HCT116 (cell line): Measurements from ENCODE around the gene ZC3HAV1. TPM values are rescaled to one million over a fixed set of nuclear protein-coding genes. Genes with fewer than 3 reads are reported as not detected.

Experiments
- ATAC-seq: fragments of 200-7000 bp; cut with Tn5 transposase; 2 replicates; pipeline ENCODE4 v1.9.1; 2020; ENCODE audit warnings: mild to moderate bottlenecking, moderate library complexity
- BruUV-seq: library from RNA; stranded (reverse); fragments of 400-500 nt; replicated peaks from 2 replicates; lab custom pipeline; 2021; lab: Mats Ljungman, UMichigan
- CTCF ChIA-PET: fragments of 300-600 bp; sonication (Branson Sonifier 250); formaldehyde crosslinking; loops from one replicate; lab custom pipeline; 2021; ENCODE audit warnings: antibody characterized with exemption; lab: Charles Lee
- POLR2A ChIA-PET: fragments of 300-600, 350-600 bp; sonication (Branson Sonifier 250); formaldehyde crosslinking; loops from one replicate; lab custom pipeline; 2021; ENCODE audit warnings: antibody characterized with exemption; lab: Charles Lee
- RAD21 ChIA-PET, 2 experiments: fragments of 300-600 bp; sonication (Branson Sonifier 250); formaldehyde crosslinking; loops; one replicate each; lab custom pipeline; 2023; ENCODE audit warnings: low total read pairs in 2 of 2; ENCODE audit not compliant: uncharacterized antibody in 2 of 2, unreplicated experiment in 2 of 2, low non-redundant PET in 1 of 2; lab: Charles Lee
- DNase-seq: peaks from one replicate; pipeline ENCODE4 v3.0.0-alpha.2; 2010; ENCODE audit warnings: low read depth, low spot score
- H2AFZ ChIP-seq: fragments of 200-600 bp; shearing (Covaris generic), sonication (generic); 2 replicates; pipeline ENCODE4 v1.6.1; 2017; ENCODE audit warnings: low read depth, mixed run types, mixed read lengths, antibody characterized with exemption, low read length; ENCODE audit not compliant: poor library complexity, severe bottlenecking
- H3K27ac ChIP-seq: 2 replicates; pipeline ENCODE4 v1.5.1; 2012; ENCODE audit warnings: low read depth, low read length
- H3K27me3 ChIP-seq: fragments of 200-600 bp; sonication (generic); 2 replicates; pipeline ENCODE4 v1.6.1; 2016; ENCODE audit warnings: mixed run types, low read length, mixed read lengths; ENCODE audit not compliant: insufficient read depth
- H3K36me3 ChIP-seq, 2 experiments: fragments of 200-500 bp in 1 of 2; fragments of 200-600 bp in 1 of 2; sonication (Bioruptor generic) in 1 of 2; sonication (generic) in 1 of 2; 2 replicates each; pipeline versions ENCODE4 v1.5.1 to v1.6.1; 2014 to 2016; ENCODE audit warnings: low read length in 2 of 2, inconsistent platforms in 1 of 2, mixed read lengths in 1 of 2, mixed run types in 1 of 2; ENCODE audit not compliant: insufficient read depth in 2 of 2, control insufficient read depth in 1 of 2
- H3K4me1 ChIP-seq, 2 experiments: fragments of 200-600 bp in 1 of 2; sonication (generic) in 1 of 2; 2 replicates each; pipeline versions ENCODE4 v1.5.1 to v1.6.1; 2012 to 2017; ENCODE audit warnings: low read length in 2 of 2, inconsistent platforms in 1 of 2, mild to moderate bottlenecking in 1 of 2, mixed read lengths in 1 of 2, mixed run types in 1 of 2, moderate library complexity in 1 of 2; ENCODE audit not compliant: insufficient read depth in 2 of 2, control insufficient read depth in 1 of 2
- H3K4me2 ChIP-seq: fragments of 200-600 bp; sonication (generic); 2 replicates; pipeline ENCODE4 v1.6.1; 2017; ENCODE audit warnings: mixed run types, low read length, mixed read lengths
- H3K4me3 ChIP-seq, 2 experiments: fragments of 200-600 bp in 1 of 2; sonication (generic) in 1 of 2; replicated peaks in 1 of 2; 2 replicates each; pipeline ENCODE4 v1.5.1; 2011 to 2016; ENCODE audit warnings: low read length in 2 of 2, control low read depth in 1 of 2, low read depth in 1 of 2, mild to moderate bottlenecking in 1 of 2, mixed read lengths in 1 of 2, mixed run types in 1 of 2
- H3K79me2 ChIP-seq: fragments of 200-600 bp; sonication (generic); 2 replicates; pipeline ENCODE4 v1.6.1; 2017; ENCODE audit warnings: mild to moderate bottlenecking, mixed run types, low read length, moderate library complexity, mixed read lengths; ENCODE audit not compliant: insufficient read depth
- H3K9ac ChIP-seq: fragments of 200-600 bp; sonication (generic); 2 replicates; pipeline ENCODE4 v1.6.1; 2016; ENCODE audit warnings: low read length, mixed read lengths
- H3K9me2 ChIP-seq: fragments of 200-600 bp; sonication (generic), shearing (Covaris generic); 2 replicates; pipeline ENCODE4 v1.6.1; 2017; ENCODE audit warnings: mixed run types, mild to moderate bottlenecking, moderate library complexity; ENCODE audit not compliant: insufficient read depth
- H3K9me3 ChIP-seq, 2 experiments: fragments of 200-500 bp in 1 of 2; fragments of 200-600 bp in 1 of 2; sonication (Bioruptor generic) in 1 of 2; sonication (generic) in 1 of 2; 2 replicates each; pipeline ENCODE4 v1.6.1; 2014 to 2017; ENCODE audit warnings: low read length in 2 of 2, mixed read lengths in 2 of 2, inconsistent platforms in 1 of 2, low read depth in 1 of 2, mild to moderate bottlenecking in 1 of 2, mixed run types in 1 of 2, moderate library complexity in 1 of 2; ENCODE audit not compliant: control insufficient read depth in 1 of 2, insufficient read depth in 1 of 2
- H4K20me1 ChIP-seq: fragments of 200-600 bp; sonication (generic), shearing (Covaris generic); 2 replicates; pipeline ENCODE4 v1.6.1; 2017; ENCODE audit warnings: mixed run types, mild to moderate bottlenecking, moderate library complexity; ENCODE audit not compliant: insufficient read depth
- CBX3 ChIP-seq: IDR thresholded peaks from 2 replicates; pipeline ENCODE4 v1.6.1; 2012; ENCODE audit warnings: low read depth
- ELF1 ChIP-seq: IDR thresholded peaks from 2 replicates; pipeline ENCODE4 v1.6.1; 2012; ENCODE audit warnings: low read depth, borderline replicate concordance
- EZH2phosphoT487 ChIP-seq: fragments of 200-600 bp; IDR thresholded peaks from 2 replicates; pipeline ENCODE4 v1.6.1; 2018; ENCODE audit warnings: antibody characterized with exemption, borderline replicate concordance
- FOSL1 ChIP-seq: IDR thresholded peaks from 2 replicates; pipeline ENCODE4 v1.6.1; 2012; ENCODE audit warnings: low read depth
- POLR2A ChIP-seq: IDR thresholded peaks from 2 replicates; pipeline ENCODE4 v1.7.0; 2011; ENCODE audit warnings: borderline replicate concordance; ENCODE audit not compliant: insufficient read depth, insufficient read length; ENCODE audit errors: extremely low read depth
- RAD21 ChIP-seq: IDR thresholded peaks from 2 replicates; pipeline ENCODE4 v1.6.1; 2012; ENCODE audit warnings: low read depth, mild to moderate bottlenecking
- SIN3A ChIP-seq: IDR thresholded peaks from 2 replicates; pipeline ENCODE4 v1.6.1; 2012; ENCODE audit warnings: low read depth
- SRF ChIP-seq: IDR thresholded peaks from 2 replicates; pipeline ENCODE4 v1.6.1; 2012; ENCODE audit warnings: low read depth
- TCF7L2 ChIP-seq: IDR thresholded peaks from 2 replicates; pipeline ENCODE4 v1.7.0; 2011; ENCODE audit warnings: borderline replicate concordance, inconsistent platforms; ENCODE audit not compliant: insufficient read depth, insufficient read length; ENCODE audit errors: extremely low read depth
- ZFX ChIP-seq: fragments of 450-650 bp; IDR thresholded peaks from 2 replicates; pipeline ENCODE4 v1.6.1; 2017
- ZNF274 ChIP-seq: fragments of 200-500 bp; sonication (Bioruptor generic); IDR thresholded peaks from 2 replicates; pipeline ENCODE4 v1.6.1; 2014; ENCODE audit warnings: mild to moderate bottlenecking, low read depth, low read length, inconsistent platforms
- intact Hi-C: fragments of 100-400 bp; cut with micrococcal nuclease; formaldehyde crosslinking; loops from 2 replicates; pipeline ENCODE4 v1.10.0; 2022
- total RNA-seq: library from RNA; stranded (reverse); gene quantifications from one replicate; pipeline ENCODE4 v1.2.1, GENCODE V29; 2021; ENCODE audit not compliant: unreplicated experiment
- TF ChIP-seq, protein P1 (sequence below): IDR thresholded peaks from 2 replicates; pipeline ENCODE4 v1.6.1; 2012; ENCODE audit warnings: low read depth
- TF ChIP-seq, protein P2 (sequence below): IDR thresholded peaks from 2 replicates; pipeline ENCODE4 v1.6.1; 2011; ENCODE audit warnings: mild to moderate bottlenecking, low read length, moderate library complexity; ENCODE audit not compliant: insufficient replicate concordance; ENCODE audit errors: extremely low read depth
- TF ChIP-seq, protein P3 (sequence below), 3 experiments: fragments of 200-600 bp in 1 of 3; sonication (generic) in 1 of 3; IDR thresholded peaks in 2 of 3; conservative IDR thresholded peaks in 1 of 3; 2 replicates each; pipeline ENCODE4 v1.5.1; 2012 to 2017; ENCODE audit warnings: low read depth in 2 of 3, low read length in 2 of 3, antibody characterized with exemption in 1 of 3, borderline replicate concordance in 1 of 3, control low read depth in 1 of 3, mild to moderate bottlenecking in 1 of 3, mixed read lengths in 1 of 3, mixed run types in 1 of 3, moderate library complexity in 1 of 3; ENCODE audit not compliant: insufficient read depth in 1 of 3
- TF ChIP-seq, protein P4 (sequence below): IDR thresholded peaks from 2 replicates; pipeline ENCODE4 v1.6.1; 2012

ZC3HAV1 gene
- total RNA-seq, 1 experiment from 2014 or later = 23.7 TPM

DNA sequence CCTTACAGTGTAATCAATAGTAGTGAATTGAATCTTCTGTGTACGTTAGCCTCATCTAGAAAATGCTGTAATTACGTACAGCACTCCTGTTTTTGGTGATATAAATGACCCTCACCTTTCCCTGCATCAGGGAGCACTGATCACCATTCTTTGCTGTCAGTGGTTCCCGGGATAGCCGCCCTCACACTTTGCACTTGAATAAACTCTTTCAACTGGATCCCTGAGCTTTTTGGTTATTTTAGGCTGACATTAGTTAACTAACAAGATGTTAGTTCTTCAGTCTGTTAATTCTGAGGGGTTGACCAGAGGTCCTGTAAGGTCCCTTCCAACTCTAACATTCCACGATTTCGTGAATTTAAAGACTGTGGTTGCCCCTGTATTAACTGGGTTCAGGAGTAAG, 23.4 kb upstream of the ZC3HAV1 start (continued):
- TF ChIP-seq, protein P1, sequence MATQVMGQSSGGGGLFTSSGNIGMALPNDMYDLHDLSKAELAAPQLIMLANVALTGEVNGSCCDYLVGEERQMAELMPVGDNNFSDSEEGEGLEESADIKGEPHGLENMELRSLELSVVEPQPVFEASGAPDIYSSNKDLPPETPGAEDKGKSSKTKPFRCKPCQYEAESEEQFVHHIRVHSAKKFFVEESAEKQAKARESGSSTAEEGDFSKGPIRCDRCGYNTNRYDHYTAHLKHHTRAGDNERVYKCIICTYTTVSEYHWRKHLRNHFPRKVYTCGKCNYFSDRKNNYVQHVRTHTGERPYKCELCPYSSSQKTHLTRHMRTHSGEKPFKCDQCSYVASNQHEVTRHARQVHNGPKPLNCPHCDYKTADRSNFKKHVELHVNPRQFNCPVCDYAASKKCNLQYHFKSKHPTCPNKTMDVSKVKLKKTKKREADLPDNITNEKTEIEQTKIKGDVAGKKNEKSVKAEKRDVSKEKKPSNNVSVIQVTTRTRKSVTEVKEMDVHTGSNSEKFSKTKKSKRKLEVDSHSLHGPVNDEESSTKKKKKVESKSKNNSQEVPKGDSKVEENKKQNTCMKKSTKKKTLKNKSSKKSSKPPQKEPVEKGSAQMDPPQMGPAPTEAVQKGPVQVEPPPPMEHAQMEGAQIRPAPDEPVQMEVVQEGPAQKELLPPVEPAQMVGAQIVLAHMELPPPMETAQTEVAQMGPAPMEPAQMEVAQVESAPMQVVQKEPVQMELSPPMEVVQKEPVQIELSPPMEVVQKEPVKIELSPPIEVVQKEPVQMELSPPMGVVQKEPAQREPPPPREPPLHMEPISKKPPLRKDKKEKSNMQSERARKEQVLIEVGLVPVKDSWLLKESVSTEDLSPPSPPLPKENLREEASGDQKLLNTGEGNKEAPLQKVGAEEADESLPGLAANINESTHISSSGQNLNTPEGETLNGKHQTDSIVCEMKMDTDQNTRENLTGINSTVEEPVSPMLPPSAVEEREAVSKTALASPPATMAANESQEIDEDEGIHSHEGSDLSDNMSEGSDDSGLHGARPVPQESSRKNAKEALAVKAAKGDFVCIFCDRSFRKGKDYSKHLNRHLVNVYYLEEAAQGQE = no peak
- no peak for TF ChIP-seq ZNF274

DNA sequence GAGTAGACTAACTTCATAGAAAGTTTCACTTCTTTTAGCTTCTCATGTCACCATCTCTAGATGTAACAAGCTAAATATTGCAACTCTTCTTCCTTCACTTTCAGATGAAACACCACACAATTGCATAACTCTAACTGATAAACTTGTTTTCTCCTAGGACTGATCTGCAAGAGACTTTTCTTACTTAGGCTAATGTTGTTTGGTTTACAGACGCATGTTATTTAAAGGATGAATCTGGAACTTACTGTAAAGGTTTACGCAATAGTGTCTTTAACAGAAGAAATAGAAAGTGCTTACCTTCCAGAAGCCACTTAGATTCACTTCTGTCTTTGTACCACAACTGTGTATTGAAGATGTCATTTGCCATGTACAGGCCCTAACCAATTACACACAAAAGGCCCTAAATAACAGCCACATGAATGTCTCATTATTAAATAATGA, 22.1 kb upstream of the ZC3HAV1 start:
- Histone ChIP-seq H3K9me3 (no peaks in the 10 kb centered on the region), H3K4me1 (peaks cover 4 to 18% of the 10 kb centered on the region in 2 experiments), H2AFZ (peak overlapping the region; percentile 55), H3K27me3 (no peaks in the 10 kb centered on the region), H3K4me3 (no peak overlapping the region), H3K36me3 (no peaks in the 10 kb centered on the region), H3K9me2 (no peaks in the 10 kb centered on the region), H4K20me1 (no peaks in the 10 kb centered on the region), H3K4me2 (no peak overlapping the region), H3K27ac (no peak overlapping the region), H3K9ac (no peak overlapping the region), H3K79me2 (no peaks in the 10 kb centered on the region)
- ChIA-PET CTCF (no interaction called here), POLR2A (no interaction called here), RAD21 (no interaction called here)
- no peak for ATAC-seq
- intact Hi-C loops = loop anchor here (2.0 kb wide), 1 partner anchor 13 kb away; no protein-coding TSS in a partner anchor
- DNase-seq = no peak
- no TSS peak for BruUV-seq
- TF ChIP-seq, protein P2, sequence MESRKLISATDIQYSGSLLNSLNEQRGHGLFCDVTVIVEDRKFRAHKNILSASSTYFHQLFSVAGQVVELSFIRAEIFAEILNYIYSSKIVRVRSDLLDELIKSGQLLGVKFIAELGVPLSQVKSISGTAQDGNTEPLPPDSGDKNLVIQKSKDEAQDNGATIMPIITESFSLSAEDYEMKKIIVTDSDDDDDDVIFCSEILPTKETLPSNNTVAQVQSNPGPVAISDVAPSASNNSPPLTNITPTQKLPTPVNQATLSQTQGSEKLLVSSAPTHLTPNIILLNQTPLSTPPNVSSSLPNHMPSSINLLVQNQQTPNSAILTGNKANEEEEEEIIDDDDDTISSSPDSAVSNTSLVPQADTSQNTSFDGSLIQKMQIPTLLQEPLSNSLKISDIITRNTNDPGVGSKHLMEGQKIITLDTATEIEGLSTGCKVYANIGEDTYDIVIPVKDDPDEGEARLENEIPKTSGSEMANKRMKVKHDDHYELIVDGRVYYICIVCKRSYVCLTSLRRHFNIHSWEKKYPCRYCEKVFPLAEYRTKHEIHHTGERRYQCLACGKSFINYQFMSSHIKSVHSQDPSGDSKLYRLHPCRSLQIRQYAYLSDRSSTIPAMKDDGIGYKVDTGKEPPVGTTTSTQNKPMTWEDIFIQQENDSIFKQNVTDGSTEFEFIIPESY = no peak
- TF ChIP-seq POLR2A (no peak), RAD21 (no peak), EZH2phosphoT487 (no peak), TCF7L2 (no peak), SIN3A (no peak), ZNF274 (no peak), FOSL1 (no peak), CBX3 (no peak), SRF (no peak), ELF1 (no peak), ZFX (no peak)
- TF ChIP-seq, protein P3, sequence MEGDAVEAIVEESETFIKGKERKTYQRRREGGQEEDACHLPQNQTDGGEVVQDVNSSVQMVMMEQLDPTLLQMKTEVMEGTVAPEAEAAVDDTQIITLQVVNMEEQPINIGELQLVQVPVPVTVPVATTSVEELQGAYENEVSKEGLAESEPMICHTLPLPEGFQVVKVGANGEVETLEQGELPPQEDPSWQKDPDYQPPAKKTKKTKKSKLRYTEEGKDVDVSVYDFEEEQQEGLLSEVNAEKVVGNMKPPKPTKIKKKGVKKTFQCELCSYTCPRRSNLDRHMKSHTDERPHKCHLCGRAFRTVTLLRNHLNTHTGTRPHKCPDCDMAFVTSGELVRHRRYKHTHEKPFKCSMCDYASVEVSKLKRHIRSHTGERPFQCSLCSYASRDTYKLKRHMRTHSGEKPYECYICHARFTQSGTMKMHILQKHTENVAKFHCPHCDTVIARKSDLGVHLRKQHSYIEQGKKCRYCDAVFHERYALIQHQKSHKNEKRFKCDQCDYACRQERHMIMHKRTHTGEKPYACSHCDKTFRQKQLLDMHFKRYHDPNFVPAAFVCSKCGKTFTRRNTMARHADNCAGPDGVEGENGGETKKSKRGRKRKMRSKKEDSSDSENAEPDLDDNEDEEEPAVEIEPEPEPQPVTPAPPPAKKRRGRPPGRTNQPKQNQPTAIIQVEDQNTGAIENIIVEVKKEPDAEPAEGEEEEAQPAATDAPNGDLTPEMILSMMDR (IDR thresholded peaks at IDR 0.05 in 2 of 3, conservative IDR thresholded peaks at IDR 0.05 in 1 of 3; ENCODE audit: borderline replicate concordance in 1 of 3, insufficient read depth in 1 of 3, low read depth in 2 of 3, low read length in 2 of 3) = no peak
- TF ChIP-seq, protein P4, sequence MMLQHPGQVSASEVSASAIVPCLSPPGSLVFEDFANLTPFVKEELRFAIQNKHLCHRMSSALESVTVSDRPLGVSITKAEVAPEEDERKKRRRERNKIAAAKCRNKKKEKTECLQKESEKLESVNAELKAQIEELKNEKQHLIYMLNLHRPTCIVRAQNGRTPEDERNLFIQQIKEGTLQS = no peak
